GM18505 (cell line): Measurements from ENCODE around the gene HOXD13.

Source experiments
- ATAC-seq: cut with Tn5 transposase; IDR thresholded peaks from one replicate; pipeline ENCODE4 v1.9.1; 2021; ENCODE audit not compliant: unreplicated experiment
- POLR2A ChIP-seq: IDR thresholded peaks from 4 replicates; pipeline ENCODE4 v1.6.1; 2011; ENCODE audit warnings: borderline replicate concordance; ENCODE audit not compliant: insufficient read depth, insufficient read length; ENCODE audit errors: extremely low read depth

HOXD13 gene

DNA sequence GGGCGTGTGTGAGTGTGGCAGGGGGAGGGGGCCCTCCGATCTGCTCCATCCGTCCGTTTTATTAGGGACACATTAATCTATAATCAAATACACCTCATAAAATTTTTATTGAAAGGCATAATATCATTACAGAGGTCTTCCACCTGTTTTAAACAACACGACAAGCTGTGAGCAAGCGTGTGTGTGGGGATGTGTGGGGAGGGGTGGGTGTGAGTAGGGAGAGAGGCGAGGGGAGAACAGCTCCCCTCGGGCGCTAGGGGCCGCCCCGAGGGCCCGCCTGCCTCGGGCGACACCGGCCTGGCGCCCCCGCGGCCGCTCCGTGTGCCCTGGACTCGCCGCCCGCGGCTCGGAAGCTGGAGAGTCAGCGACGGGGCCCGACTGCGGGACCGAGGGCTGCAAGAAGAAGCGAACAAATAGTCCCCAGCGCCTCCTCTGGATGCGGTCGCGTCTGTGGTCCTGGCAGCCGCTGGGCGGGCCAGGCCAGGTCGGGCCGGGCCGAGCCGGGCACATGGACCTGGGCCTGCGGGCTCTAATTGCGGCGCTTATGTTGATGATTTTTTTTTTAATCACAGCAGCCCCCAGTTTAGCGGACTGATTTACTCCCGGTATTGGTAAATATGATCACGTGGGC lies 29.6 kb downstream of the HOXD13 start:
- ATAC-seq = no peak
- TF ChIP-seq POLR2A = no peak

DNA sequence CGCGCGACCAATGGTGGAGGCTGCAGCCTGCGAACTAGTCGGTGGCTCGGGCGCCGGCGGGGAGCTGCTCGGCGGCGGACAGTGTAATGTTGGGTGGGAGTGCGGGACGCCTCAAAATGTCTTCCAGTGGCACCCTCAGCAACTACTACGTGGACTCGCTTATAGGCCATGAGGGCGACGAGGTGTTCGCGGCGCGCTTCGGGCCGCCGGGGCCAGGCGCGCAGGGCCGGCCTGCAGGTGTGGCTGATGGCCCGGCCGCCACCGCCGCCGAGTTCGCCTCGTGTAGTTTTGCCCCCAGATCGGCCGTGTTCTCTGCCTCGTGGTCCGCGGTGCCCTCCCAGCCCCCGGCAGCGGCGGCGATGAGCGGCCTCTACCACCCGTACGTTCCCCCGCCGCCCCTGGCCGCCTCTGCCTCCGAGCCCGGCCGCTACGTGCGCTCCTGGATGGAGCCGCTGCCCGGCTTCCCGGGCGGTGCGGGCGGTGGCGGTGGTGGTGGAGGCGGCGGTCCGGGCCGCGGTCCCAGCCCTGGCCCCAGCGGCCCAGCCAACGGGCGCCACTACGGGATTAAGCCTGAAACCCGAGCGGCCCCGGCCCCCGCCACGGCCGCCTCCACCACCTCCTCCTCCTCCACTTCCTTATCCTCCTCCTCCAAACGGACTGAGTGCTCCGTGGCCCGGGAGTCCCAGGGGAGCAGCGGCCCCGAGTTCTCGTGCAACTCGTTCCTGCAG lies 30.3 kb downstream of the HOXD13 start, which contains the start of gene HOXD9:
Gene HOXD9 (plus strand): TSS at position 37 of the 728 bp plus-strand sequence. CDS start 50 bp downstream, at position 87.
- ATAC-seq = no peak
- no peak for TF ChIP-seq POLR2A

DNA sequence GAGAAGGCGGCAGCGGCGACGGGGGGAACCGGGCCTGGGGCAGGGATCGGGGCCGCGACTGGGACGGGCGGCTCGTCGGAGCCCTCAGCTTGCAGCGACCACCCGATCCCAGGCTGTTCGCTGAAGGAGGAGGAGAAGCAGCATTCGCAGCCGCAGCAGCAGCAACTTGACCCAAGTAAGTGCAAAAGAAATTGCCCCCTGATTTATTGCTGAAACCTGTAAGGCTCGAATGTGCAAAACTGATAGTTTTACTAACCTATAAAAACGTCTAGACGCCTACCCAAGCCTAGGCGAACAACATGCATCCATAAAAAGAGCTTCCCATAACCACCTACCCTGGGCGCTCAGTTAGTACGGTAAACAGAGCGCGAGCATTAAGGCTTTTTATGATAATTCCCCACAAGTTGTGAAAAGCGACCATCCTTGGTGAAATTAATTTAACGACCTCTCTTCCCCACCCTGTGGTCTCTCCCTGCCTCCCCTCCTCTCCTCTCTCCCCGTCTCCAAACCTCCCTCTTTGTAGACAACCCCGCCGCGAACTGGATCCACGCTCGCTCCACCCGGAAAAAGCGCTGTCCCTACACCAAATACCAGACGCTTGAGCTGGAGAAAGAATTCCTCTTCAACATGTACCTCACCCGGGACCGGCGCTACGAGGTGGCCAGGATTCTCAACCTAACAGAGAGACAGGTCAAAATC lies 31.0 kb downstream of the HOXD13 start:
- no peak for TF ChIP-seq POLR2A
- ATAC-seq = no peak

DNA sequence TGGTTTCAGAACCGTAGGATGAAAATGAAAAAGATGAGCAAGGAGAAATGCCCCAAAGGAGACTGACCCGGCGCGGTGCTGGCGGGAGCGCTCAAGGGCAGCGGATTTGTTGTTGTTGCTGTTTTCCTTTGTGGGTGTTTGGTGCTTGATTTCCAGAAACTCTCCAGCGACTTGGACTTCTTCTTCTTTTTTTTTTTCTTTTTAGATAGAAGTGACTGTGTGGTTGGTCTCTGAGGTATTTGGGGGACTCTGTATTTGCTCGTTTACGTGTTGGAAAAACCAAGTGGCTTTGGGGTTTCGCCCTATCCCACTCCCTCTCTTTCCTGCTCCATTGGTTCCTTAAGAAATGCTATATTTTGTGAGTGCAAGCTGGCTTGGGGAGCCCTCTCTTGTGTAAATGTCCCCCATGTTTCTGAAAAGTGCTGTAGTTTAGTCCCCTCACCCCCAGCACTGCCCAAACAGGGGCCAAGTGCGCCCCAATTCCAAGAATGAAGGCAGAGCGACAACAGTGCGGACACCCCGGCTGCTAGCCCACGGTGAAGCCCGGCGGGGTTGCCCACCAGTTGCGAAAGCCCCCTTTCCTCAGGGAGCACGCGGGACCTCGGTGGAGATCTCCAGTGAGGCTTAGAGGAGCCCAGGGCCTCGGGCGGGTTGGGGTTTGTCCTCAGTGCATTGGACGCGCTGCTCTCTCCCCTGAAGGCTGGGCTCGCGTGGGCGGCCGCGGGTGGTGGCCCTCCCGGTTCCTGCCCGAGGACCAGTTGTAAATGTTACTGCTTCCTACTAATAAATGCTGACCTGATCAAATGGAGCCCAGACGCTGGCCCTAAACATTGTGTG lies 31.8 kb downstream of the HOXD13 start:
- no peak for TF ChIP-seq POLR2A
- ATAC-seq = no peak

DNA sequence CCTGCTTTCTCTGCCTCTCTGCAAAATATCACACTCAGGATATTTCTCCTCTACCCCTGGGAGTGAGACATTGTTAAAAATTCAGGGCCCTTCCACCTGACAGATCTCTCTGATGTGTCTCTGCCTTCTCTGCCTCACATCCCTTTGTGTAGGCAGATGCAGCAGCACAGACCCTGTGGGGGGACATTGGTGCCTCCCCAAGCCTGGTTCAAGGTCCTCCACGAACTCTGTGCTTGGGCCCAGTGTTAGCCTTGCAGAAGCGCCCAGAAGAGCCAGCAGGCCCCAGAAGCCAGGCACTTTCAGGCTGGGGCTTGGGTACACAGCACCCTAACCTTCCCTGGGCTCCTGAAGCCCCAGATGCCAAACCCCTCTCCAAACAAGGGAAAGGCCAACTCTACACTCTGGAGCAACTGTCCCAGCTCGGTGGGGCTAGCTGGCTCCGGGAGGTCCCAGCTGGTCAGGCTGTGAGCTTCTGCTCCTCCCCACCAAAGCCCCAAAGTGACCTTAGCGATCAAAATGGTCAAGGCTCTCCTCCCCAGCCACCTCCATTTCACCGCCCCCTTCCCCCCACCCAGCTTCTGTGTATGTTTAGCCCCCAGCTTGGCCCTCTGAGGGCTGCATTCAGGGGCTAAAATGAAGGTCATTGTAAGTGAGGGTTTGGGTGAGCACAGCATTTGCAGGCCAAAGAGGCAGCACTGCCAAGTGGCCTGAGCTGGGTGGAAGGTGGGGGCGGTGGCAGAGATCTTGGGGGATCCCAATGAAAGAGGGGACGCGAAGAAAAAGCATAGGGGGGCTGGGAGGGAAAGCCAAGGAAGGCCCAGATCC lies 32.6 kb downstream of the HOXD13 start:
- TF ChIP-seq POLR2A = no peak
- no peak for ATAC-seq

DNA sequence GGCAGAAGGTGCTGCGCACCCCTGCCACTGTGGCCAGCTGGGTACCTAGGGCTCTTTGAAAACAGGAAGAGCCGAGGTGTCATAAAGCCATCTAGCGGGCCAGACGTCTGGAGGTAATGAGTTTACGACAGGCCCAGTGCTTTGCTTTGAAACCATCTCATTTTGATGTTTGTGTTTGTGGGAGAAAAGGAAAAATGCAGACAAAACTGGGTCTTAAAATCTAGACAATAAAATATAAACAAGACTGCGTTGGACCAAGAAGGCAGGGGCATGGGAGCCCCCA lies 33.2 kb downstream of the HOXD13 start:
- no peak for TF ChIP-seq POLR2A
- no peak for ATAC-seq

DNA sequence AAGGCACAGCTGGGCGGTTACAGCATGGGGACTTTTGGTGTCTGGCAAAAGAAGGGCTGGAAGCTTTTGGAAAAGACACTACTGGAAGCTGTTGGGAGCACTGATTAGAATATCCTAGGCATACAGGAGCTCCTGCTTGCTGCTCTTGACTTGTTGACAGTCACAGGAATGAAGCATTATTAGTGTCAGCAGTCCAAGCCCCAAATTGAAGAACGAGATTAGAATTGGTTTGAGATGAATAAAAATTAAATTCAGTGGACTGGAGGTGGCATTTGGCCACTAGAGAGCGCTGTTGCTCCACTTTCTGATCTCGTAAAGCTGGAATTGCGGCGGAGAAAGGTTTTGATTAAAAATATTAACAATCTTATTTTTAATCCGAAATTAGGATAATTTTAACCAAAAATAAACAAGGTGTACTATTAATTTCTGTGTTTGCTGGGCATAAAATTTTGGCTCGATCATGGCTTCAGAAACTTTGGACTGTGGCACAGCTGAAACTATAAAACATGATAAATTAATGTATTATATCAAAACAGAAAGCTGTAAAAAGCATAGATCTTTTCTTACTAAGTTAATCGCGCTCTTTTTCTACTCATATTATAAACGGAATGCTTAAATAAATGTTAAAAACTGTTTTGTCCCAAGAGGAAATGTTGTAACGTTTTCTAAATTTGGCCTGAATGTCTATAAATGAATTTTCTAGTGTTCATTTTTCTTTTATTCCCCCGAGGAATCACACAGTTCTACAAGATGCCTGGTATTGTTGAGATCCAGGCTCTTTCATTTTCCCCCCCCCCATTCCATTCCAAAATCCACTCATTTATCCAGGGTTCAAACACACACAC lies 34.6 kb downstream of the HOXD13 start:
- no peak for TF ChIP-seq POLR2A
- no peak for ATAC-seq

DNA sequence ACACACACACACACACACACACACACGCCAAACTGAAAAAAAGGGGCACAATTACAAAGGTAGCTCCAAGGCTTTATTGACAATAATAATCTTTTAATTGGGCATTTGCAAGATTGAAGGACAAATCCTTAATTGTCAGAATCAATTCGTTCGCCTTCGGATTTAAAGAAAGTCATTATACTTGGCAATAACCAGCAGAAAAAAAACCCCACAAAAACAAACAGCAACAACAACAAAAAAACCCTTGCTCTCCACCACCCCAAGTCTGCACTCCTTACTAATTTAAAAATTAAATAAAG lies 35.2 kb downstream of the HOXD13 start:
- ATAC-seq = no peak
- TF ChIP-seq POLR2A = no peak

DNA sequence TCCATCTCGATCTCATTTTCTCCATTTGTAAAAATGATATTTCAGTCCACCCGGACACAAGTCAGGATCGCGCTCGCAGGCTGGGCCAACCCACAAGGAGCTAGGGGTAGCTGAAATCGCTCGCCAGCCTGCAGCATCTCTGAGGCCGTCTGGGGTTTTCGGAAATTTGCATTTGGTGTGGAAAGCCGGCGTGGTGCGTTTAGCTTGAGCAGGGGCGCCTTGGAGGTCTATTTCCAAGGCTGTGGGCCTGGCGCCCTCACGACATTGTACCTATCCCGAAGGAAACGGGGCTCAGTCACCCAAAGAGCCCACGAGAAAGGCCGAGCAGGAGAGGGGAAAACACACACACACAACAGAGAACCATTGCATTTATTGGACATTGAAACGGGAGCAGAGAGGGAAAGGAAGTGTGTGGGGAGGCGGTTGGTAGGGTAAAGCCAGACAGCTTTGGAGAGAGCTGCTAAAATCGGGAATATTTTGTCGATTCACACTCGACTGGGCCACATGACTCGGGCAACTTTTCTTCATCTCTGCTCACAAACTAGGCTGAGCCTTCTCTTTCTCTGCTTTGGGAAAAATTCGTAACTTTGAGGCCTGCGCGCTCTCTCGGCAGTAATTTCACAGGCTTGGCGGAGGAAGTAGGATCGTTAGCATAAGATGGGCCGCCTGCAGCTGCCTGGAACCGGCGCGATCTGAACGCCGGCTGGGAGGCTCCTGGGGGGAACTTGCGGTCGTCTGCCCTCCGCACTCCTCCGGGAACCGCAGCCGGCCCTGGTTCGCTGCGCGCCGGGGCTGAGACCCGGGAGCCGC lies 35.9 kb downstream of the HOXD13 start:
- no peak for ATAC-seq
- no peak for TF ChIP-seq POLR2A

DNA sequence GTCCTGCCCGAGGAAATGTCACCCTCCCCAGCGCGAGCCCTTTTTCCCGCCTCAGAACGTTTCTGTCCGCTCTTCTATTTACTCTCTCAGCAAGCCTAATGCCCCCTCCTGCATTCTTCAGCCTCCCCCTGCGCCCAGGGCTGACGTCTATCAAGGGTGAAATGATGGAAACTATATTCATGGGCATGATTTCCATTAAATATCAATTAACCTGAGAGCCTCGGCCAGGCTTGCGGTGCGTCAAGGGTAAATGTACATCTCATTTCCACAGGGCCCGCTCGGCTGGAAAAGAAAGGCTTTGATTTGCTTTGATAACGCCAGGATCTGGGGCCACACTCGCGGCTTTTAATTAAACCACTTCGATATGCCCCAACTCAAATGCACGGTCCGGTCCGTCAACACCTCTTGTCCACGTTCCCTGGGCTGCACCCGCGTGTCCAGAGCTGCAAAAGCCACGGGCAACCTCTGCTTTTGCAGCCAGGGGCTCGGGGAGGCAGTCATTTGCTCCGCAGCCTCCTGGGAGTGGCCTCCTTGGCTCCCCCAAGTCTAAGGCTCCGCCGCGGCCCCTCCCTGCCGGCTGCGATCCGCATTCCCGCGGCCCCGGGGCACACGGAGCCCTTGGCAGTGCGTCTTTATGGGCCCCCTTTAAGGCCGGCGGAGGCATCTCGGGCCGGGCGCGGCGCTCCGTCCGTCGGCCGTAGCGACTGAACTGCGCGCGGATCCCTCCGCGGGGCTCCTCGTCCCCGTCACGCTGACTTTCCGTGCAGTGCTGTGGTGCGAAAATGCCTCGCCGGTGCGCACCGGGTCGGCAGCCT lies 36.7 kb downstream of the HOXD13 start, which contains the start of gene HOXD8:
Gene HOXD8 (plus strand): TSS at position 724 of the 815 bp plus-strand sequence. CDS start 662 bp downstream, outside the sequence.
- no peak for ATAC-seq
- TF ChIP-seq POLR2A = no peak
